Panc1 (cell line): Measurements from ENCODE around the gene NPW.

Source experiments
- CTCF ChIP-seq: fragments of 450-650 bp; IDR thresholded peaks from 2 replicates; pipeline ENCODE4 v1.5.1; 2017; ENCODE audit warnings: mild to moderate bottlenecking
- POLR2AphosphoS5 ChIP-seq: IDR thresholded peaks from 2 replicates; pipeline ENCODE4 v1.6.1; 2012; ENCODE audit warnings: mild to moderate bottlenecking, low read depth, low read length, moderate library complexity
- REST ChIP-seq, 2 experiments: IDR thresholded peaks; 2 replicates each; pipeline ENCODE4 v1.6.1; 2011 to 2012; ENCODE audit warnings: low read depth in 2 of 2, control low read depth in 1 of 2, low read length in 1 of 2, mild to moderate bottlenecking in 1 of 2, moderate library complexity in 1 of 2; ENCODE audit not compliant: insufficient read depth in 1 of 2
- SIN3A ChIP-seq: IDR thresholded peaks from 2 replicates; pipeline ENCODE4 v1.6.1; 2012; ENCODE audit warnings: low read depth, mild to moderate bottlenecking, low read length, moderate library complexity, borderline replicate concordance; ENCODE audit not compliant: insufficient read depth
- TCF7L2 ChIP-seq: IDR thresholded peaks from 2 replicates; pipeline ENCODE4 v1.6.1; 2011; ENCODE audit warnings: mild to moderate bottlenecking, low read depth, low read length, inconsistent platforms

GRCh38 chr16:1972490-1972877 lies 47.1 kb upstream of the NPW start:
- TF ChIP-seq CTCF, result no peak
- TF ChIP-seq POLR2AphosphoS5, result no peak
- TF ChIP-seq REST (IDR thresholded peaks at IDR 0.05; ENCODE audit: insufficient read depth in 1 of 2, low read depth in 2 of 2, low read length in 1 of 2), result no peak
- TF ChIP-seq TCF7L2, result no peak
- no peak for TF ChIP-seq SIN3A
